GM12865 (cell line): ENCODE results near the gene MYCBP2.

Experiments used
- DNase-seq: peaks from one replicate; pipeline ENCODE4 v3.0.0; 2010; ENCODE audit warnings: low read depth
- H3K4me3 ChIP-seq: 2 replicates; pipeline ENCODE4 v1.5.1; 2011; ENCODE audit warnings: mild to moderate bottlenecking, low read depth, low read length, control low read depth
- TF ChIP-seq, protein P1 (sequence below): IDR thresholded peaks from 2 replicates; pipeline ENCODE4 v1.5.1; 2011; ENCODE audit warnings: low read length, control low read depth, low read depth, inconsistent platforms; ENCODE audit not compliant: insufficient read depth; ENCODE audit errors: missing control alignments

MYCBP2 gene

DNA sequence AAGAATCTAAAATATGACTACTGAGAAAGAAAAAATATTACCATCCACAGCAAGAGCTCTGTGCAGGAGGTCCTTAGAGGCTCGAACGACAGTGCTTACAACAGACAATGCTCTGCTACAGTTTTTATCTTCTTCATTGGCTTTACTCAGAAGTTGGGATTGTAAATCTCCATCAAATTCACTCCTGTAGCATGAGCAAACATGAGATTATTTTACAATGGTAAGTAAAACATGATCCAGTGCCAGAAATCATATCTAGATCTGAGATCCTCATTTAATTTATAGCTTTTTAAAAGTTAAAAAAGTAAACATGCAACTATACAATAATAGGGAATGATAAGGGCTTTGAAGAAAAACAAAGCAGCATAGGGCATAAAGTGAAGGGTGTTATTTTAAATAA is 155.4 kb downstream of the MYCBP2 start:
- H3K4me3 ChIP-seq = no peak overlapping the region
- TF ChIP-seq, protein P1, sequence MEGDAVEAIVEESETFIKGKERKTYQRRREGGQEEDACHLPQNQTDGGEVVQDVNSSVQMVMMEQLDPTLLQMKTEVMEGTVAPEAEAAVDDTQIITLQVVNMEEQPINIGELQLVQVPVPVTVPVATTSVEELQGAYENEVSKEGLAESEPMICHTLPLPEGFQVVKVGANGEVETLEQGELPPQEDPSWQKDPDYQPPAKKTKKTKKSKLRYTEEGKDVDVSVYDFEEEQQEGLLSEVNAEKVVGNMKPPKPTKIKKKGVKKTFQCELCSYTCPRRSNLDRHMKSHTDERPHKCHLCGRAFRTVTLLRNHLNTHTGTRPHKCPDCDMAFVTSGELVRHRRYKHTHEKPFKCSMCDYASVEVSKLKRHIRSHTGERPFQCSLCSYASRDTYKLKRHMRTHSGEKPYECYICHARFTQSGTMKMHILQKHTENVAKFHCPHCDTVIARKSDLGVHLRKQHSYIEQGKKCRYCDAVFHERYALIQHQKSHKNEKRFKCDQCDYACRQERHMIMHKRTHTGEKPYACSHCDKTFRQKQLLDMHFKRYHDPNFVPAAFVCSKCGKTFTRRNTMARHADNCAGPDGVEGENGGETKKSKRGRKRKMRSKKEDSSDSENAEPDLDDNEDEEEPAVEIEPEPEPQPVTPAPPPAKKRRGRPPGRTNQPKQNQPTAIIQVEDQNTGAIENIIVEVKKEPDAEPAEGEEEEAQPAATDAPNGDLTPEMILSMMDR = no peak
- DNase-seq = no peak

DNA sequence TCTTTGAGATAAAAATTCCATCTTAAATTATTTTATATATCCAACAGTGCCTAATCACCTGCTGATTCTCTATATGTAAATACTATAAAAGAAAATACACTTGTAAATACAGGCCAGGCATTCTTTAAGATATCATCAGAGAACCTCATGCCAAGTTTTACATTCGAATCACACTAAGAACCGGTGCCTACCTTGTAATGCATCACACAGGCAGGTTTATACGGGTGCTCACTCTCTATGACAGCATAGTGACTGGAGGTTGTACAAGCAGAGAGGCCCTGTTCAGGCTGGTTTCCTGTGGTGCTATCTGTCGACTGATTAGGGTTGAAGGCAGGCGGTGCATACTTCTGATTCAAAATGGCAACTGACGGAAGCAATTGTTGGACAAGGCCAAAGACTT is 158.7 kb downstream of the MYCBP2 start:
- no peak for DNase-seq
- TF ChIP-seq, protein P1 = no peak
- H3K4me3 ChIP-seq = no peak overlapping the region

DNA sequence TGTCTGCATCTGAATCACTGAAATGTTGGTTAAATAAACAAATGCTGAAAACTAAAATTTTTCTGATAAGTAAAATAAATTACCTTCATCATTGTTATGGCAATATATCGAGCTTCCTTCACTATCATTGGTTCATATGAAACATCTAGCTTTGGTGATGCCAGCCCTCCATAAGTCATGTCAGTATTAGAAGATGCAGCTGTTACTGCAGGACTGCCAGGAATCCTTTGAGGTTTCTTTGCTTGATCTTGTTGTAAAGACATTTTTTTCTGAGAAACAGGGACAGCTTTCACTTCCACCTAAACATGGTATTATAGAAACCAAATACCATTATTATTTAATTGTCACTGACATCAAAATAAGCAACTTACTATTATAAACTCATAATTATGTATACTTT is 176.2 kb downstream of the MYCBP2 start:
- TF ChIP-seq, protein P1 = no peak
- DNase-seq = no peak
- no peak overlapping the region for H3K4me3 ChIP-seq

DNA sequence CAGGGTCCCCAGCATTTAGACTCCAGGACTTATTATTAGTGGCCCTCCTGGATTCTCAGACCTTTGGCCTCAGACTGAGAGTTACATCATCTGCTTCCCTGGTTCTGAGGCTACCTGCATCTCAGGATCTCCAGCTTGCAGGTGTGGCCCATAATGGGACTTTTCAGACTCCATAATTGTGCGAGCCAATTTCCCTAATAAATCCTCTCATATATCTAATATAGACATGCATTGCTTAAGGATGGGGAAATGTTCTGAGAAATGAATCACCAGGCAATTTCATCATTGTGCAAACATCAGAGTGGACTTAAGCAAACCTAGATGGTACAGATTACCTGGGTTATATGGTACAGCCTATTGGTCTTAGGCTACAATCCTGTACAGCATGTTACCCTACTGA is 183.5 kb downstream of the MYCBP2 start:
- no peak for DNase-seq
- TF ChIP-seq, protein P1 = no peak
- H3K4me3 ChIP-seq = no peak overlapping the region

DNA sequence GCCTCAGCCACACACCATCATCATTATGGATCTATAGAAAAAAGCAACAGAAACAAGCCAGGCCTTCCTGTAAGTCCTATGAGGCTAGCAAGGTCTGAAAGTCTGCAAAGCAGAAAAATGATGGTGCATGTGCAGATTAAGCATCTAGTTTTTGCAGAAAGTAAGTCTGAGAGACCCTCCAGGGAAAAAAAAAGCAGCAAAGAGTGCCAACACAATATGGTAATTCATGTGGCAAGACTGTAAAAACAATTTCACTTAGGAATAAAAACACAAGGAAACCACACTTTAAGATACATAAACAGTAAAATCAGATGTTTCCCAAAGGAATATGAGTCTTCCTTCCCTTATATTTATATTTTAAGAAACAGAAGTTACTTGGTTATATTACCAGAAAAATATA is 187.6 kb downstream of the MYCBP2 start:
- no peak for DNase-seq
- TF ChIP-seq, protein P1 = no peak
- H3K4me3 ChIP-seq = no peak overlapping the region

DNA sequence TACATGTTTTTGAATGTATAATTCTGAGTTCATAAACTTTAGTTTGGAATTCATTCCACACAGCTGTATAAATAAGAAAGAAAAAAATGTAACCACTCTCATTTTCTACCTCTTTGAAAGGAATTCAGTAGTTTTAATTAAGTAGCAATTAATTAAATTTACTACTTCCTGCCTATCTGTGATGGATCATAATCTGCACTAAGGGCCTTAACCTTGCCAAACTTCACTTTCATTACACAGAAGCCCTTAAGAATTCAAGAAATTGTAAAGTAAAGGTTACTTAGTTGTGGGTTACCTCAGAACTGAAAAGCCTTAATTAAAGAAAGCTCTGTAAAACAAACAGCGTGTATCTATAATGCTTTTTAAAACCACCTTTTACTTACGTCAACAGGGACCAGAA is 188.1 kb downstream of the MYCBP2 start:
- TF ChIP-seq, protein P1 = no peak
- no peak overlapping the region for H3K4me3 ChIP-seq
- no peak for DNase-seq

DNA sequence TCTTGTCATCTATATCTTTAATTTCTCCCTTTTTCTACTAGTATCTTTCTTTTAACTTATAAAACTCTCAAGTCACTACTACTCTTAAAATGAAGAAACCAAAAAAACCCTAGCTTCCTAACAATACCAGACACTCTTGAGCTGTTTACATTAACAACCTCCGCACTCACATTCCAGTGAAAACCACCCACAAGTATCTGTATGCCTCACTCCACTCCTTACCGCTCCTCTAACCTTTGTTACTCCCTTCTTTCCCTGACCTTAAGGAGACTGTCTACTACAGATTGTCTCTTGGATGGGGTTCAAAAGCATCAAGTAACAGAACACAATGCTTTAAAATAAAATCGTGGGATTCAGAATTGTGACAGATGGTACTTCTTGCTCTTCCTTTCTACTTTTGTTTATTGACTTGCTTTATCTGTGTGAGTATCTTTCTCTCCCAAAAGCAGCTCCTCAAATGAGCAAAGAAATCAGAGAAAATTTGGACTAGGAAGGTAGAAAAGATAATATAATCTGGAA is 189.9 kb downstream of the MYCBP2 start:
- TF ChIP-seq, protein P1 = no peak
- no peak for DNase-seq
- H3K4me3 ChIP-seq = no peak overlapping the region
